HepG2 (cell line): Measurements from ENCODE around the gene PROM2. TPM values are rescaled to one million over a fixed set of nuclear protein-coding genes. Genes with fewer than 3 reads are reported as not detected.

Source experiments
- MTF1 ChIP-seq: sonication (generic); formaldehyde crosslinking; IDR thresholded peaks from 2 replicates; pipeline ENCODE4 v1.5.0; 2020; ENCODE audit warnings: missing genetic modification reagents
- PCBP1 ChIP-seq: fragments of 200-400 bp; formaldehyde crosslinking; IDR thresholded peaks from 2 replicates; pipeline ENCODE4 v1.6.1; 2017; ENCODE audit warnings: mild to moderate bottlenecking, low read depth, low read length, borderline replicate concordance
- PHF20 ChIP-seq: sonication (generic); formaldehyde crosslinking; IDR thresholded peaks from 2 replicates; pipeline ENCODE4 v1.5.0; 2020; ENCODE audit warnings: mild to moderate bottlenecking, missing genetic modification reagents
- XRCC5 ChIP-seq: fragments of 200-400 bp; formaldehyde crosslinking; optimal IDR thresholded peaks from 2 replicates; pipeline ENCODE3; 2017; ENCODE audit warnings: mild to moderate bottlenecking, low read length
- ZNF605 ChIP-seq: sonication (generic); formaldehyde crosslinking; IDR thresholded peaks from 2 replicates; pipeline ENCODE4 v1.8.0; 2022; ENCODE audit warnings: mild to moderate bottlenecking, missing genetic modification reagents
- ZNF652 ChIP-seq: IDR thresholded peaks from 2 replicates; pipeline ENCODE4 v1.6.1; 2016; ENCODE audit warnings: low read depth, borderline replicate concordance
- polyA plus RNA-seq, 8 experiments: library from polyadenylated mRNA; depleted of rRNA in 3 of 8; stranded (reverse) in 7 of 8; unstranded in 1 of 8; fragments of >200 nt; fragmentation: Illumina TruSeq in 4 of 8; extraction: Trizol in 4 of 8; gene quantifications; 2 replicates each; pipeline versions ENCODE4 v1.2.1 to v1.2.3, GENCODE V29; 2011 to 2016; ENCODE audit warnings: low read depth in 4 of 8, missing spikeins in 1 of 8, mixed read lengths in 1 of 8; ENCODE audit not compliant: insufficient read depth in 1 of 8
- total RNA-seq, 5 experiments: library from RNA; depleted of rRNA; stranded (reverse); fragments of >200 nt; fragmentation: Illumina TruSeq; extraction: Trizol; gene quantifications; 2 replicates each; pipeline ENCODE4 v1.2.3, GENCODE V29; 2016; ENCODE audit warnings: low read depth in 1 of 5
- TF ChIP-seq, protein P1 (sequence below): sonication (generic); formaldehyde crosslinking; IDR thresholded peaks from 2 replicates; pipeline ENCODE4 v1.4.0; 2020; ENCODE audit warnings: missing genetic modification reagents, borderline replicate concordance
- TF ChIP-seq, protein P2 (sequence below): sonication (generic); formaldehyde crosslinking; IDR thresholded peaks from 2 replicates; pipeline ENCODE4 v1.4.0; 2020; ENCODE audit warnings: missing genetic modification reagents, borderline replicate concordance
- TF ChIP-seq, protein P3 (sequence below): sonication (generic); formaldehyde crosslinking; IDR thresholded peaks from 2 replicates; pipeline ENCODE4 v1.8.0; 2022; ENCODE audit warnings: missing genetic modification reagents, mild to moderate bottlenecking, borderline replicate concordance

PROM2 gene
- total and polyA plus RNA-seq, 2 of the 13 experiments (the other 11 are each of a cell fraction or from before 2014, with no cell fraction given): not detected

DNA sequence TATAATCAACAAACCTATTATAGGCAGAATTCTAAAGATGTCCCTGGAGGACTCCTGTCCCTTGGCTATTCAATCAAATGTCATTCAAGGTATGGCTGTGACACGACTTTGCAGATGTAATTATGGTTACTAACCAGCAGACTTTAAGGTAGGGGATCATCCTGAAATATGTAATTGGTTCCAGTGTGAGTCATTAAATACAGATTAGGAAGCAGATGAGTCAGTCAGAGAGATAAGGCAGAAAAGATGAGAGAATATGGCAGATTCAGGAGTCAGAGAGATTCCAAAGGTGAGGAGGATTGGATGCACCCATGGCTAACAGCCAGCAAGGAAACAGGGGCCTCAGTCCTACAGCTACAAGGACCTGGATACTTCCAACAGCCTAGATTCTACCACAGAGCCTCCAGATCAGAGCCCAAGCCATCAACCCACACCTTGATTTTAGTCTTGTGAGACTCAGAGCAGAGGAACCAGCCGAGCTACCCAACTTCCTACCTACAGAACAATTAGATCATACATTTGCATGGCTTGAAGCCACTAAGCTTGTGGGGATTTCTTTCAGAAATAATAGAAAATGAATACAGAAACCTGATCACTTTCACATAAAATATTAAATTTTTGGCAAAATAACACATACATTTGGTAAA is 11.2 kb upstream of the PROM2 start (continued):
- TF ChIP-seq, protein P1, sequence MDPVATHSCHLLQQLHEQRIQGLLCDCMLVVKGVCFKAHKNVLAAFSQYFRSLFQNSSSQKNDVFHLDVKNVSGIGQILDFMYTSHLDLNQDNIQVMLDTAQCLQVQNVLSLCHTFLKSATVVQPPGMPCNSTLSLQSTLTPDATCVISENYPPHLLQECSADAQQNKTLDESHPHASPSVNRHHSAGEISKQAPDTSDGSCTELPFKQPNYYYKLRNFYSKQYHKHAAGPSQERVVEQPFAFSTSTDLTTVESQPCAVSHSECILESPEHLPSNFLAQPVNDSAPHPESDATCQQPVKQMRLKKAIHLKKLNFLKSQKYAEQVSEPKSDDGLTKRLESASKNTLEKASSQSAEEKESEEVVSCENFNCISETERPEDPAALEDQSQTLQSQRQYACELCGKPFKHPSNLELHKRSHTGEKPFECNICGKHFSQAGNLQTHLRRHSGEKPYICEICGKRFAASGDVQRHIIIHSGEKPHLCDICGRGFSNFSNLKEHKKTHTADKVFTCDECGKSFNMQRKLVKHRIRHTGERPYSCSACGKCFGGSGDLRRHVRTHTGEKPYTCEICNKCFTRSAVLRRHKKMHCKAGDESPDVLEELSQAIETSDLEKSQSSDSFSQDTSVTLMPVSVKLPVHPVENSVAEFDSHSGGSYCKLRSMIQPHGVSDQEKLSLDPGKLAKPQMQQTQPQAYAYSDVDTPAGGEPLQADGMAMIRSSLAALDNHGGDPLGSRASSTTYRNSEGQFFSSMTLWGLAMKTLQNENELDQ (CRISPR knock-in tag): no peak
- TF ChIP-seq, protein P2, sequence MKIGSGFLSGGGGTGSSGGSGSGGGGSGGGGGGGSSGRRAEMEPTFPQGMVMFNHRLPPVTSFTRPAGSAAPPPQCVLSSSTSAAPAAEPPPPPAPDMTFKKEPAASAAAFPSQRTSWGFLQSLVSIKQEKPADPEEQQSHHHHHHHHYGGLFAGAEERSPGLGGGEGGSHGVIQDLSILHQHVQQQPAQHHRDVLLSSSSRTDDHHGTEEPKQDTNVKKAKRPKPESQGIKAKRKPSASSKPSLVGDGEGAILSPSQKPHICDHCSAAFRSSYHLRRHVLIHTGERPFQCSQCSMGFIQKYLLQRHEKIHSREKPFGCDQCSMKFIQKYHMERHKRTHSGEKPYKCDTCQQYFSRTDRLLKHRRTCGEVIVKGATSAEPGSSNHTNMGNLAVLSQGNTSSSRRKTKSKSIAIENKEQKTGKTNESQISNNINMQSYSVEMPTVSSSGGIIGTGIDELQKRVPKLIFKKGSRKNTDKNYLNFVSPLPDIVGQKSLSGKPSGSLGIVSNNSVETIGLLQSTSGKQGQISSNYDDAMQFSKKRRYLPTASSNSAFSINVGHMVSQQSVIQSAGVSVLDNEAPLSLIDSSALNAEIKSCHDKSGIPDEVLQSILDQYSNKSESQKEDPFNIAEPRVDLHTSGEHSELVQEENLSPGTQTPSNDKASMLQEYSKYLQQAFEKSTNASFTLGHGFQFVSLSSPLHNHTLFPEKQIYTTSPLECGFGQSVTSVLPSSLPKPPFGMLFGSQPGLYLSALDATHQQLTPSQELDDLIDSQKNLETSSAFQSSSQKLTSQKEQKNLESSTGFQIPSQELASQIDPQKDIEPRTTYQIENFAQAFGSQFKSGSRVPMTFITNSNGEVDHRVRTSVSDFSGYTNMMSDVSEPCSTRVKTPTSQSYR (CRISPR knock-in tag): no peak
- TF ChIP-seq PHF20 (CRISPR knock-in tag) (no peak), XRCC5 (no peak), PCBP1 (no peak), MTF1 (no peak), ZNF652 (CRISPR knock-in tag) (no peak), ZNF605 (CRISPR knock-in tag) (no peak)
- TF ChIP-seq, protein P3, sequence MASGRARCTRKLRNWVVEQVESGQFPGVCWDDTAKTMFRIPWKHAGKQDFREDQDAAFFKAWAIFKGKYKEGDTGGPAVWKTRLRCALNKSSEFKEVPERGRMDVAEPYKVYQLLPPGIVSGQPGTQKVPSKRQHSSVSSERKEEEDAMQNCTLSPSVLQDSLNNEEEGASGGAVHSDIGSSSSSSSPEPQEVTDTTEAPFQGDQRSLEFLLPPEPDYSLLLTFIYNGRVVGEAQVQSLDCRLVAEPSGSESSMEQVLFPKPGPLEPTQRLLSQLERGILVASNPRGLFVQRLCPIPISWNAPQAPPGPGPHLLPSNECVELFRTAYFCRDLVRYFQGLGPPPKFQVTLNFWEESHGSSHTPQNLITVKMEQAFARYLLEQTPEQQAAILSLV (CRISPR knock-in tag): no peak
